Lower leg skin (tissue), 4 donors: Measurements from ENCODE around the gene CHD6. TPM values are rescaled to one million over a fixed set of nuclear protein-coding genes. Genes with fewer than 3 reads are reported as not detected.

ENCODE experiments used
- DNase-seq, 2 donors: peaks; one replicate each; pipeline ENCODE4 v3.0.0-alpha.2; 2019; ENCODE audit warnings: low spot score in 2 of 2
- H3K4me3 ChIP-seq: fragments of 200-600 bp; sonication (generic); 2 replicates; pipeline ENCODE4 v1.5.1; 2017; ENCODE audit warnings: mild to moderate bottlenecking, low read depth; ENCODE audit not compliant: poor library complexity, severe bottlenecking
- POLR2A ChIP-seq, 2 donors: fragments of 450-650 bp; IDR thresholded peaks; one replicate each; pipeline ENCODE4 v1.6.1; 2016 to 2017; ENCODE audit warnings: antibody characterized with exemption in 2 of 2, mild to moderate bottlenecking in 1 of 2, moderate library complexity in 1 of 2
- WGBS, 2 donors: methylation state at CpG; one replicate each; pipeline ENCODE4 v1.1.5; 2018; 5-methylcytosine and 5-hydroxymethylcytosine counted together
- intact Hi-C: fragments of 100-400 bp; cut with DNase I; formaldehyde crosslinking; loops from one replicate; pipeline ENCODE4 v1.15.0; 2023; ENCODE audit warnings: low total_unique reads
- total RNA-seq, 4 donors: library from RNA; depleted of rRNA; stranded (reverse); fragments of >200 nt; gene quantifications; one replicate each; pipeline ENCODE4 v1.1.0, GENCODE V29; 2016
- TF ChIP-seq, protein P1 (sequence below), 3 donors: fragments of 450-650 bp; IDR thresholded peaks; one replicate each; pipeline ENCODE4 v1.5.1; 2016; ENCODE audit warnings: antibody characterized with exemption in 3 of 3, mild to moderate bottlenecking in 3 of 3, moderate library complexity in 2 of 3

Gene CHD6
- total RNA-seq, 4 donors from 2014 or later, result 29.7 to 40.1 (median 37.7) TPM

DNA sequence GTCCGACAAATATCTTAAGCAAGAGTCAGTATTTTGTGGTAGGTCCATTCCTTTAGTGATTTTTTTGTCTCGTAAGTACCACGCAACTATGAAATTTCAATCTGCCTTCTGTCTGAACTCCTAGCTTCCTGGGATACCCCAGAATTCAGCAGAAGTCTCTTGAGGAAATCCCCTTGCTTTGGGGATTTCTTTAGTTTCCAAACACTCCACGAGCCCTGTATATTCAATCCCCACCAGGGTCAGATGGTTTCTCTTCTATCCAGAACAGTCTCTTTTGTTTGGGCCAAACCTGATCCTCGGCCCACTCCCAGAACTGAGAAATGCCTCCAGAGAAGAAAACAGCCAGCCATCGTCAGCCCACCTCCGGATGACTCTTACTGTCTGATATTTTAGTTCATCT, 113.0 kb downstream of the CHD6 start:
- no peak for DNase-seq
- H3K4me3 ChIP-seq, result no peak overlapping the region
- intact Hi-C loops, result no loop called here
- 95% methylated on average over 7 of the region's 7 CpGs for WGBS, 2 donors
- no peak for TF ChIP-seq POLR2A (IDR thresholded peaks at IDR 0.05)
- TF ChIP-seq, protein P1, sequence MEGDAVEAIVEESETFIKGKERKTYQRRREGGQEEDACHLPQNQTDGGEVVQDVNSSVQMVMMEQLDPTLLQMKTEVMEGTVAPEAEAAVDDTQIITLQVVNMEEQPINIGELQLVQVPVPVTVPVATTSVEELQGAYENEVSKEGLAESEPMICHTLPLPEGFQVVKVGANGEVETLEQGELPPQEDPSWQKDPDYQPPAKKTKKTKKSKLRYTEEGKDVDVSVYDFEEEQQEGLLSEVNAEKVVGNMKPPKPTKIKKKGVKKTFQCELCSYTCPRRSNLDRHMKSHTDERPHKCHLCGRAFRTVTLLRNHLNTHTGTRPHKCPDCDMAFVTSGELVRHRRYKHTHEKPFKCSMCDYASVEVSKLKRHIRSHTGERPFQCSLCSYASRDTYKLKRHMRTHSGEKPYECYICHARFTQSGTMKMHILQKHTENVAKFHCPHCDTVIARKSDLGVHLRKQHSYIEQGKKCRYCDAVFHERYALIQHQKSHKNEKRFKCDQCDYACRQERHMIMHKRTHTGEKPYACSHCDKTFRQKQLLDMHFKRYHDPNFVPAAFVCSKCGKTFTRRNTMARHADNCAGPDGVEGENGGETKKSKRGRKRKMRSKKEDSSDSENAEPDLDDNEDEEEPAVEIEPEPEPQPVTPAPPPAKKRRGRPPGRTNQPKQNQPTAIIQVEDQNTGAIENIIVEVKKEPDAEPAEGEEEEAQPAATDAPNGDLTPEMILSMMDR (IDR thresholded peaks at IDR 0.05), result no peak

DNA sequence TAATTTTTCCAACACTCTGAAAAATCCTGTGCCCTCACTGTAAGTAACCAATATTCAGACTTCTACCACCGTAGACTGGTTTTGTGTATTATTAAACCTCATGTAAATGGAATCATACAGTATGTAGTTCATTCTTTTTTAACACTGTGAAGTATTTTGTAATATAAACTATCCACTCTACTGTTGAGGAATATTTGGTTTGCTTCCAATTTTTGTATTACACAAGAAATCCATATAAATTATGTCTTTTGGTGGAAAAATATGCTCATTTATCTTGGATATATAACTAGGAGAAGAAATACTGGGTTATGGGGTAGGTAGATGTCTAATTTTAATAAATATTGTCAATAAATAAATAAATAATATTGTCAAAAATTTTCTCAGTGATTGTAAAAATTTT, 116.8 kb downstream of the CHD6 start:
- no peak for TF ChIP-seq POLR2A (IDR thresholded peaks at IDR 0.05)
- TF ChIP-seq, protein P1 (IDR thresholded peaks at IDR 0.05), result no peak
- intact Hi-C loops, result no loop called here
- H3K4me3 ChIP-seq, result no peak overlapping the region
- 95% methylated on average over 1 of the region's 1 CpG for WGBS, 2 donors
- DNase-seq, result no peak

DNA sequence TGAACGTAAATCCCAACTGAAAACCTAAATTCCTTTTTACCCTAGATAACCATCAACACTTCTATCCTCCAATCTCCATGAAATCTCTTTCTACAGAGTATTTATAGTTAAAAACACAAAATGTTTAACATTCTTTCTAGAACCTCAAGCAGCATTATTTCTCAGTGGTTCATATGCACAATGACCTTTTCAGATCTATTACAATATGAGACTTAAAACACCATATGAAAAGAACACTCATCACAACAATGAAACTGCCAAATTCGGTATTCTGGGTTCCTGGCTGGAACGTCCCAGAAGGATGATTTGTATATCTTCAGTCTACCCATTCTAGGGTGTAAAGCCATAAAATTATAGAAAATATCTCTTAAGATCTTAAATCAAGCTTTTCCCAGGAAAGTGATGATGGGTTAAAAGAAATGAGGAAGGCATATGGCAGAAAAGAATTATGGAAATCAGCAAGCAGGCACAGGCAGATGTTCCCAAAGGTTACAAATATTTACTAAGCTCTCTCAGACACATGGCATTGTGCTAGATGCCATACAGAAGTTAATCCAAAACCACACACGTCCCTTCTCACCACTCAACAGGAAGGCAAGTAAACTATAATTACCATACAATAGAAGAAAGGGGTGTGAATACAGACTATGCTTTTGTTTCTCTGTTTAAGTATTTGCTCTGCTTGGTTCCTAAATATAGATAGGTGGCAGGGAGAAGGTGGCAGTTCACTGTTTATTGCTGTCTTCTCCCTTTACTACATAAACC, 118.0 kb downstream of the CHD6 start:
- TF ChIP-seq POLR2A (IDR thresholded peaks at IDR 0.05), result no peak
- TF ChIP-seq, protein P1 (IDR thresholded peaks at IDR 0.05), result no peak
- intact Hi-C loops, result no loop called here
- 73 to 78% methylated on average over 4 of the region's 4 CpGs for WGBS, 2 donors
- DNase-seq, result no peak
- no peak overlapping the region for H3K4me3 ChIP-seq

DNA sequence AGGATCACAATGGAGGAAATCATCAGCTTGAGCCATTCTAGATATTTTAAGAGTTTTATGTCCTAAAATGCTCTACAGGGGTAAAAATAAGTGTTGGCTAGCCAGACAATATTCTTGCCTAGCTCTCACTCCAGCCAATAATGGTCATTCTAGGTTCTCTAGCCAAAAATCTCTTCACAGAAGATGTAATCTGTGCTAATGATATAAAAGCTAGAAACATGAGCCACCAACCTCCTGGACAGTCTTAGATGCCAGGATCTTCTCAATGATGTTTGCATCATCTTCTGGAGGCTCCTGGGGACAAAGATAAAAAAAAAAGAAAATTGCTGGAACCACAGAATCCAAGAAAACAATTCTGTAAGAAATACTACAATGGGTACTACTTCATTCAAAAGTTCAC, 119.1 kb downstream of the CHD6 start:
- no peak overlapping the region for H3K4me3 ChIP-seq
- intact Hi-C loops, result no loop called here
- TF ChIP-seq, protein P1 (IDR thresholded peaks at IDR 0.05), result no peak
- no peak for TF ChIP-seq POLR2A (IDR thresholded peaks at IDR 0.05)
- DNase-seq, result no peak

DNA sequence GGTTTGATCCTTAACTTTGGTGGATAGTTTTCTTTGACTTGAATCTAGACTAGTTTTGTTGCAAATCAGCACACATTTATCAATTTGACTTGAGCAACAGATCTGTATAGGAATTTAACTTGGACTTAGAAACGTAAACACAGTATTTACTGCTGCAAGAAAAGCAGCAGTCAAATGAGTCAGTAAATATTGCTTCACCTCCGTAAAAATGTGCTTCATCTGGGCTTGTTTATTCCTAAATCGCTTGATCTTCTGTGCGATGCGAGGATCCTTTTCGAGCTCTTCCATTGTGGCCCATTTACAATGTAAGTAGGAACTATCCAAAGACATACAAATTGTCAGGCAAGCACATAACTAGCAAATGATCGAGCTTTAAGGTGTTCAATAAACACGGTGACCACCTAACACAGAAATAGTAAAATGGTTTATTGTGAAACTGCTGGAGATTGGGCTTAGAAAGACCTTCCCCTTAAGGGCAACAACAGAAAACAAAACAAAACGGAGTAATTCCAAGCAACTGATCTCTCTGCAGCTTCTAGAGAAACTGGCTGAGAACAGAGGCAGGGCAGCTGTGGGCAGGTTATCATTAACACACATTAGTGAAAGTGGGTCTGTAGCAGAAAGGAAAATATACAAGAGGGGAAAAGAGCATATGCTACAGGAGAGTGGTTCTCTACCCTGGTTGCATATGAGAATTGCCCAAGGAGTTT, 120.8 kb downstream of the CHD6 start:
- TF ChIP-seq, protein P1 (IDR thresholded peaks at IDR 0.05), result no peak
- TF ChIP-seq POLR2A (IDR thresholded peaks at IDR 0.05), result no peak
- 92 to 94% methylated on average over 9 of the region's 9 CpGs for WGBS, 2 donors
- no peak for DNase-seq
- no peak overlapping the region for H3K4me3 ChIP-seq
- intact Hi-C loops, result no loop called here
